ENCODE data around the gene C4BPA.

DNA sequence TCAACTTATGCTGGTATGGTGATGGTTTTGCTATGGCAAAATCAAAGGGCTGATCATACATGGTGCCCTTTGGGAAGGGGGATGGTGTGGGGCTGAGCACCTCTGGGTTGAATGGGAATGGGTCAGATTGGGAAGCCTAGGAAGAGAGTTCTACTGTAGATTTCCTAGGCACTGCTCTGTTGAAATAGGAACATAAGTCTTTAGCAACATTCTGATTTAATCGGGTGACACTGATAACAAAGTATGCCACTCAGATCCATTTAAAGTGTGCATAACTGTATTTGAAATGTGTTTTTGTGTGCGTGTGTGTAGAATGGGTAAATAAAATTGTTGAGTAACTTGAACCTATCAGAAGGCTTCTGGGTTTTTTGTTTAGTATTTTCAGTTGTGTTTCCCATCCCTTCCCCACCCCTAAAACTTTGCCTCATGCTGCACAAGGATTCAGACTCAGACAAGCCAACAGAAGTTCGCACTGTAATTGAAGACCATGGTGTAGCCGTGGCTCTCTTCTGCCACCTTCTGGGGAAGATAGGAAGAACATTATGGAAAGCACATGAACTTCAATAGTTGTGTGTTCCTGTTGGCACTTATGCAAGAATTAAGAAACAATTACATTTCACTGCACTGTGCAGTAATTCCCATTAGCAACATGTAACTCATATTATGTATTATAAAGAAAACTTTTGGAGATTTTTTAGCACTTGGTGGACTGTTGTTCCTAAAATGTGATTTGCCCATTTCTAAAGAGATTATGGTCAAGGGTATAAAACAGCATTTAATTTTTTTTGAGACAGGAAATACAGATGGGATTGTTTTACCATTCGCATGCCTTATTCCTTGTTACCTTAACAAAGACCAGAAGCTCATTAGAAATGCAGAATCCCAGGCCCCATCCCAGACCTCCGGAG lies 26.3 kb upstream of the C4BPA start:
- TF ChIP-seq, protein P1, sequence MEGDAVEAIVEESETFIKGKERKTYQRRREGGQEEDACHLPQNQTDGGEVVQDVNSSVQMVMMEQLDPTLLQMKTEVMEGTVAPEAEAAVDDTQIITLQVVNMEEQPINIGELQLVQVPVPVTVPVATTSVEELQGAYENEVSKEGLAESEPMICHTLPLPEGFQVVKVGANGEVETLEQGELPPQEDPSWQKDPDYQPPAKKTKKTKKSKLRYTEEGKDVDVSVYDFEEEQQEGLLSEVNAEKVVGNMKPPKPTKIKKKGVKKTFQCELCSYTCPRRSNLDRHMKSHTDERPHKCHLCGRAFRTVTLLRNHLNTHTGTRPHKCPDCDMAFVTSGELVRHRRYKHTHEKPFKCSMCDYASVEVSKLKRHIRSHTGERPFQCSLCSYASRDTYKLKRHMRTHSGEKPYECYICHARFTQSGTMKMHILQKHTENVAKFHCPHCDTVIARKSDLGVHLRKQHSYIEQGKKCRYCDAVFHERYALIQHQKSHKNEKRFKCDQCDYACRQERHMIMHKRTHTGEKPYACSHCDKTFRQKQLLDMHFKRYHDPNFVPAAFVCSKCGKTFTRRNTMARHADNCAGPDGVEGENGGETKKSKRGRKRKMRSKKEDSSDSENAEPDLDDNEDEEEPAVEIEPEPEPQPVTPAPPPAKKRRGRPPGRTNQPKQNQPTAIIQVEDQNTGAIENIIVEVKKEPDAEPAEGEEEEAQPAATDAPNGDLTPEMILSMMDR (IDR thresholded peaks at IDR 0.05), result peak; percentile 83 to 96 (median 87)
- no peak for TF ChIP-seq POLR2A (IDR thresholded peaks at IDR 0.05)
